HAP-1 (cell line): ENCODE data around the gene PRMT7.

Experiments used
- DNase-seq, 2 experiments: peaks; one replicate each; pipeline ENCODE4 v3.0.0-alpha.2; 2016 to 2020; ENCODE audit warnings: low spot score in 2 of 2
- H3K27me3 ChIP-seq: fragments of 250-450 bp; sonication (Bioruptor Pico); 2 replicates; pipeline ENCODE4 v1.5.1; 2020; ENCODE audit warnings: low read depth, mild to moderate bottlenecking, moderate library complexity
- H3K36me3 ChIP-seq: fragments of 250-450 bp; sonication (Bioruptor Pico); replicated peaks from 2 replicates; pipeline ENCODE4 v1.5.1; 2020; ENCODE audit warnings: mild to moderate bottlenecking
- H3K4me1 ChIP-seq: fragments of 250-450 bp; sonication (Bioruptor Pico); 2 replicates; pipeline ENCODE4 v1.5.1; 2020; ENCODE audit warnings: mild to moderate bottlenecking
- H3K4me3 ChIP-seq: fragments of 250-450 bp; sonication (Bioruptor Pico); 2 replicates; pipeline ENCODE4 v1.5.1; 2020; ENCODE audit warnings: mild to moderate bottlenecking, moderate library complexity
- H3K9me3 ChIP-seq: fragments of 250-450 bp; sonication (Bioruptor Pico); 2 replicates; pipeline ENCODE4 v1.5.1; 2020; ENCODE audit warnings: mild to moderate bottlenecking, moderate library complexity
- in situ Hi-C: fragments of 300-500 bp; cut with MboI; formaldehyde crosslinking; loops from 3 replicates; pipeline ENCODE4 v1.14.3; 2020; ENCODE audit warnings: low sequenced_read_pairs, inconsistent platforms, mixed read lengths

PRMT7 gene

DNA sequence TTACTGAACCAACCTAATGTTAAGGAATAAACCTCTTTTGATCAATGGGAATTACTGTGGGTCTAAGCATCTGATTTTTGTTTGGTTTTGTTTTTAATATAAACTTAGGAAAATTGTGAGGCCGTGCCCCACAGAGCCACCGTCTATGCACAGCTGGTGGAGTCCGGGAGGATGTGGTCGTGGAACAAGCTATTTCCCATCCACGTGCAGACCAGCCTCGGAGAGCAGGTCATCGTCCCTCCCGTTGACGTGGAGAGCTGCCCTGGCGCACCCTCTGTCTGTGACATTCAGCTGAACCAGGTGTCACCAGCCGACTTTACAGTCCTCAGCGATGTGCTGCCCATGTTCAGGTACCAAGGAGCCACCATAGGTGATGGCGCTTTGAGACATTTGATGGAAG lies 28.4 kb downstream of the PRMT7 start:
- Histone ChIP-seq H3K4me1 (peaks cover 6% of the 10 kb centered on the region), H3K27me3 (no peaks in the 10 kb centered on the region), H3K36me3 (peaks cover 80% of the 10 kb centered on the region), H3K4me3 (no peak overlapping the region), H3K9me3 (no peaks in the 10 kb centered on the region)
- in situ Hi-C loops, result no loop called here
- no peak for DNase-seq

DNA sequence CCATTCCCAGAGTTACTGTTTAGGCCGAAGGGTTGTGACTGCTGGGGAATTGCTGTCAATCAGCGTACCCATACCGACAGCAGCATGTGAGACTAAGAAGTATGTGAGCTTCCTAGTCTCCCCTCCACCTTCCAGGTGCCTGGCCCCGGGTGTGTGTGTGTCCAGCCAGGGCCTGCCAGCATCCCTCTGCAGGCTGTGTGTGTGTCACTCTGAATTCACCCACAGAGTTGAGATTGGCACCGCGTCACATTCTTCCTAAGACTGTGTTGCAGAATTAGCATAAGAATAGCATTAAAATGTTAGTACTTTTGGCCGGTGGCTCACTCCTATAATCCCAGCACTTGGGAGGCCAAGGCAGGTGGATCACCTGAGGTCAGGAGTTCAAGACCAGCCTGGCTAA lies 31.8 kb downstream of the PRMT7 start:
- peaks cover 92% of the 10 kb centered on the region for H3K36me3 ChIP-seq
- DNase-seq, result peak; percentile 39 to 59
- no peak overlapping the region for H3K4me3 ChIP-seq
- H3K27me3 ChIP-seq, result no peaks in the 10 kb centered on the region
- no peaks in the 10 kb centered on the region for H3K9me3 ChIP-seq
- in situ Hi-C loops, result no loop called here
- peaks cover 6% of the 10 kb centered on the region for H3K4me1 ChIP-seq

DNA sequence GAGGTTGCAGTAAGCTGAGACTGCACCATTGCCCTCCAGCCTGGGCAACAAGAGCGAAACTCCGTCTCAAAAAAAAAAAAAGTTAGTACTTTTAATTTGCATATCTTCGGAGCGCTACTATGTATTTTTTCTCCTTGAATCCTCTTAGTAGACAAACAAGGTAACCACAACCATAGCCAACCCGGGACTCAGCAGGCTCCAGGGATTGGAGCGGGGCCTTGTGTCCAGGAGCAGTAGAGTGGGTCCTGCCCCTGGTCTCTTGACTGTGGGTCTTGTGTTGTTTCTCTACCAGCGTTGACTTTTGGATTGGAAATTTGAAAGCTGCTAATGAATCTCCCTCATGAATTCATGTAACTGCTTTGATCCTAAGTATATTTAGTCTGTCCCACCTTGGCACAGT lies 32.3 kb downstream of the PRMT7 start:
- H3K4me1 ChIP-seq, result peaks cover 6% of the 10 kb centered on the region
- peaks cover 90% of the 10 kb centered on the region for H3K36me3 ChIP-seq
- no peak for DNase-seq

DNA sequence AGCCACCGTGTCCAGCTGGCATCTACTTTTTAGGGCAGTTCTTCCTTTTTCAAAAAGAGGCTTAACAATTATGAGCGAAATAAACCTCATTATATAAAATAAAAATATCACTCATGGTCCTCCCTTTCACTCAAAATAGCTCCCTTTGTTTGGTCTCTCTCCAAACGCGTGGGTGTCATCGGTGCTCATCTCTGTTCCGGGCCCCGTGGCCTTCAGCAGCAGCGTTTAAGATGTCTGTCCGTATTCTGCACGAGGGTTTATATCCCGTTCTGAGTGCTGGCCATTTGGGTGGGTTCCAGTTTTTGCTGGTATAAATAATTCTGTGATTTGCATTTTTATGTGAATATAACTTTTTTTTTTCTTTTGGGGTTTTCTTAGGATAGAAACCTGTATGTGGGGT lies 33.4 kb downstream of the PRMT7 start:
- H3K27me3 ChIP-seq, result no peaks in the 10 kb centered on the region
- H3K4me1 ChIP-seq, result peaks cover 6% of the 10 kb centered on the region
- in situ Hi-C loops, result no loop called here
- no peak overlapping the region for H3K4me3 ChIP-seq
- no peaks in the 10 kb centered on the region for H3K9me3 ChIP-seq
- peaks cover 85% of the 10 kb centered on the region for H3K36me3 ChIP-seq
- no peak for DNase-seq

More for the DNA sequence above, 32.3 kb downstream of the PRMT7 start:
- no peaks in the 10 kb centered on the region for H3K9me3 ChIP-seq
- no peaks in the 10 kb centered on the region for H3K27me3 ChIP-seq
- H3K4me3 ChIP-seq, result no peak overlapping the region
- in situ Hi-C loops, result no loop called here

DNA sequence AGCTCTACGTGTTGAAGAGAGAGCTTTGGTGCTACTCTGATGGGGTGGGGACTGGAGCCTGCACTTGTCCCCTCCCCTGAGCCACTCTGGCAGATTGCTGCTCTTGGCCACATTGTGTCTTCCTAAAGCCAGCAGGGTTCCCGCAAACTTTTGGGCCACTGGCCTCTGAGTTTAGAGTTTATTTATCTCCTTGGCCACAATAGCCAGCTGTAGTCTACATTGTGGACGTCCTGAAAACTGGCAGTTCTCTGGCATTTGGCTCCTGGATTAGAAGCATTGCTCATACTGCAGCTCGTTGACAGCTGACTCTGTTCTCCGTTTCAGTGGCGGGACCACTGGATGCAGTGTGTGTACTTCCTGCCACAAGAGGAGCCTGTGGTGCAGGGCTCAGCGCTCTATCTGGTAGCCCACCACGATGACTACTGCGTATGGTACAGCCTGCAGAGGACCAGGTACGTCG lies 34.6 kb downstream of the PRMT7 start:
- H3K36me3 ChIP-seq, result peaks cover 84% of the 10 kb centered on the region
- no peak overlapping the region for H3K4me3 ChIP-seq
- in situ Hi-C loops, result no loop called here
- peaks cover 6% of the 10 kb centered on the region for H3K4me1 ChIP-seq
- no peaks in the 10 kb centered on the region for H3K27me3 ChIP-seq
- no peak for DNase-seq
- H3K9me3 ChIP-seq, result no peaks in the 10 kb centered on the region

DNA sequence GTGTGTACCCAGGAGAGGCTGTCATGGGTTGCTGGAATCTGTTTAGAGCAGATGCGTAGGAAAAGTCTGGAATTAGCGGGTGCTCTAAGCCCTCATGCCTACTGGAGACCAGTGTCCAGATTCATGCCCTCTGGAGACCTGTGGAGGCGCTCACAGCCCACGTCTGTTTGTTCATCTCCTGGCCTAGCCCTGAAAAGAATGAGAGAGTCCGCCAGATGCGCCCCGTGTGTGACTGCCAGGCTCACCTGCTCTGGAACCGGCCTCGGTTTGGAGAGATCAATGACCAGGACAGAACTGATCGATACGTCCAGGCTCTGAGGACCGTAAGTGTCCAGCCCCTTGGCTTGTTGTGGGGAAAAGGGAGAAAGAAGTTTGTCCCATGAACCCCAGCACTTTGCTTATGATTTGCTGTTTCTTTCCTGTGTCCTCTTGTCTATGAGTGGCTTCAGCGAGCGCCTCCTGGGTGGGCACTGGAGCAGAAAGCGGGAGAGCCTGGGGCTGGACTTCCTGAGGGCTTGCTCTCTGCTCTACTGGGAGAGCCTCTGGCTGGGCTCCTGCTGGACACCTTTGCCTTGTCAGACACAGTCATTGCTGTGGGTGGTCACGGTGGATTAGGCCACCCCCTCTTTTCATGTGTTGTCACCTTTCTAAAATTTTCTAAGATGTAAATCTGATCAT lies 35.3 kb downstream of the PRMT7 start:
- no peak for DNase-seq
- no peaks in the 10 kb centered on the region for H3K9me3 ChIP-seq
- peaks cover 82% of the 10 kb centered on the region for H3K36me3 ChIP-seq
- peaks cover 6% of the 10 kb centered on the region for H3K4me1 ChIP-seq
- H3K27me3 ChIP-seq, result no peaks in the 10 kb centered on the region
- H3K4me3 ChIP-seq, result no peak overlapping the region
- in situ Hi-C loops, result no loop called here

DNA sequence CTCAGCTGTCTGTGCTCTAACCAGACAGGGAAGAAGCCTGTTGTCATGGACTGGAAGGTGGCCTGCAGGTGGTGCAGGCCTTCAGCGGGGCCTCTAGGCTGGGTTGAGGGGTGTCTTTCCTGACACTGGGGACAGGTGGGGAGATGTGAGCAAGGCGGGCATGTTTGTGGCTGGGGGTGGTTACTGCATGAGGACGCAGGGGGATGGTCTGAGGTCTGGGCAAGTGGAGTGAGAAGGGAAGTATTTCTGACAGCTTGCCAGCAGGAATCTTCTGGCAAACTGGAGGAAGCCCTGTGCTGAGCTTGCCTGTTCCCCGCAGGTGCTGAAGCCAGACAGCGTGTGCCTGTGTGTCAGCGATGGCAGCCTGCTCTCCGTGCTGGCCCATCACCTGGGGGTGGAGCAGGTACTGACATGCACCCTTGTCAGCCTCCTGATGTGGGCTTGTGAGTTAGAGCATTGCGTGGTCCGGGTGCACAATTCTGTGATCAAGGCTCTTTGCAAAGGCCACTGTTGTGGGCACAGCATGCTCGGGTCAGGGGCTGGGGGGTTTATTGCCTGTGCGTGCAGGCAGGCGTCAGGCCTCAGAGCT lies 36.2 kb downstream of the PRMT7 start:
- H3K9me3 ChIP-seq, result no peaks in the 10 kb centered on the region
- H3K4me3 ChIP-seq, result no peak overlapping the region
- DNase-seq, result no peak
- peaks cover 80% of the 10 kb centered on the region for H3K36me3 ChIP-seq
- in situ Hi-C loops, result no loop called here
- H3K27me3 ChIP-seq, result no peaks in the 10 kb centered on the region
- peaks cover 6% of the 10 kb centered on the region for H3K4me1 ChIP-seq

DNA sequence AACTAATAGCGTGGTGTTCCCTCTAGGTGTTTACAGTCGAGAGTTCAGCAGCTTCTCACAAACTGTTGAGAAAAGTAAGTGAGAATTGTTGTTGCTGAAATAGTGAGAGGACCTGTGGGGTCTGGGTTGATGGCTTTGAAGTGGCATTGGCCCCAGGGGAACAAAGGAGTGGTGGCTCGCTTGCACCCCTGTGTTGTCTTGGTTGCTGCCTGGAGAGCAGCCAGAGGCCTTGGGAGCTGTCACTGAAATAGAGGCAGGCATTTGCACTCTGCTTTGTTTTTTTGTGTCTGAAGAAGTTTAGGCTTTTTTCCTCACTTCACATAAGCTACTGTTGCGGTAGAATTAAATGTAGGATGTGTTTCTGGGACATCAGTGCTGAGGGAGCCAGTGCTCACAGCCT lies 36.8 kb downstream of the PRMT7 start:
- Histone ChIP-seq H3K36me3 (peaks cover 78% of the 10 kb centered on the region), H3K9me3 (no peaks in the 10 kb centered on the region), H3K4me1 (peaks cover 3% of the 10 kb centered on the region), H3K4me3 (no peak overlapping the region), H3K27me3 (no peaks in the 10 kb centered on the region)
- no peak for DNase-seq
- in situ Hi-C loops, result no loop called here

DNA sequence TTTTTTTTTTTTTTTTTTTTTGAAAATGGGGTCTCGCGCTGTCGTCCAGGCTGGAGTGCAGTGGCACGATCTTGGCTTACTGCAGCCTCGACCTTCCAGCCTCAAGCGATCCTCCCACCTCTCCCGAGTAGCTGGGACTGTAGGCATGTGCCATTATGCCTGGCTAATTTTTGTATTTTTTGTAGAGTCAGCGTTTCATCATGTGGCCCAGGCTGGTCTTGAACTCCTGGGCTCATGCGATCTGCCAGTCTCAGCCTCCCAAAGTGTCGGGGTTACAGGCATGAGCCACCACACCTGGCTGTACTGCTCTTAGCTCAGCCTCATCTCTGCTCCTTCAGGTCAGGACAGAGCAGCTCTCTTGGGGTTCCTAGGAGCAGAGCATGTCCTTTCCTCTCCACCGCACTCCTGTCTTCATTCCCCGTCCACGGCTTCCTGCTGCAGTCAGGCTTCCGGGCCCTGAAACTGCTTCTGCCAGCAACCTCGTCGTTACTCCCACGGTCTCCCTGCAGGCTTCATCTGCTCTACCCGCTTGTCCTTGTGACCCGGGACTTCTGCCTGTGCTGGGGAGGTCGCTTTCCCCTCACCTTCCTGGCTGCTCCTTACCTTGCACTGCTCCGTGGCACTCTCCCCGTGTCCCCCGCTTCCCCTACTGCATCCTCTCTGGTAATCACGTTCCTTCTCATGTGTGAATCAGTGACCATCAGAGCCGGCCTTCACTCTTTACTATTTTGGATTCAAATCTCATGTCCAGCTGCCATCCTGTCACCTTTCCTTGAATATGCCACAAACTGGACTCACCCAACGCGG lies 38.0 kb downstream of the PRMT7 start:
- DNase-seq, result no peak
- Histone ChIP-seq H3K4me3 (no peak overlapping the region), H3K27me3 (no peaks in the 10 kb centered on the region), H3K4me1 (no peaks in the 10 kb centered on the region), H3K9me3 (no peaks in the 10 kb centered on the region), H3K36me3 (peaks cover 77% of the 10 kb centered on the region)
- in situ Hi-C loops, result no loop called here

DNA sequence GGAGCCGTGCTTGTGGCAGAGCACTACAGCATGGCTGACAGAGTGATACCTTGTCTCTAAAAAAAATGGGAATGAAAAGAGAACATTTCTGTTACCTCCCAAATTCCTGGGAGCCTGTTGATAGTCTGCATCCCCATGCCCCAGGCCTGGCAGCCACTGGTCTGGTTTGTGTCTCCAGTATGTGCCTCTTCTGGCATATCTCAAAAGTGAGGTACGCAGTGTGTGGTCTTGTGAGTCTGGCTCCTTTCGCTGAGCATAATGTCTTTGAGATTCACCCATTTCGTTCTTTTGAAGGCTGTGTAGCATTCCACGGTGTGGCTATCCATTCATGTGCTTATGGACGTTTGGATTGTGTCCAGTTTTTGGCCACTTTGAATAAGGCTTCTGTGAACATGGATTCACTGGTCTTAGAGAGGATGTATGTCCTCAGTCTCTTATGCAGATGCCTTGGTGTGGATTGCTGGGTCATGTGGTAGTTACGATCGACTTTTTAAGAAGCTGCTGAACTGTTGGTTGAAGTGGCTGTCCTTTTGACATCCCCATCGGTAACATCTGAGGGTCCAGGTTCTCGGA lies 39.1 kb downstream of the PRMT7 start:
- no peaks in the 10 kb centered on the region for H3K4me1 ChIP-seq
- no peaks in the 10 kb centered on the region for H3K27me3 ChIP-seq
- no peak for DNase-seq
- no peak overlapping the region for H3K4me3 ChIP-seq
- peaks cover 78% of the 10 kb centered on the region for H3K36me3 ChIP-seq
- in situ Hi-C loops, result no loop called here
- no peaks in the 10 kb centered on the region for H3K9me3 ChIP-seq

DNA sequence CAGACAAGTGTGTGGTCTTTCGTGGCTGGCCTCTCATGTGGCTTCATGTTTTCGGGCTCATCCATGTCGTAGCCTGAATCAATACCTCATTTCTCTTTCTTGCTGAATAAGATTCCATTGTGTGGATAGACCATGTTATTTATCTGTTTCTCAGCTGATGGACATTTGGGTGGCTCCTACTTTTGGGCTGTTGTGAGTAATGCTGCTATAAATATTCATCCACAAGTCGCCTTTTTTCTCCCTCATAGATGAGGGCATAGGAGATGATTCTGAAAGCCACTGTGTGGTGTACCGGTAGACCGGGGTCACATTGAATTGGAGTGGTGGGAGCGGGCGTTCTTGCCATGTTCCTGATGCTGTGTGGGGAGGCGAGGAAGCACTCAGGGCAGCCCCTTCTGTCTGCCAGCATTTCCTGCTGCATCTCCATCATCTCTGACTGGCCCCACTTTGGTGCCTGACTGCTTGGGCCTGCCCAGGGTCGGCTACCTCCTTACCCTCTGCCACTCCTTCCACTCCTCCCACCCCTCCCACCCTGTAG lies 40.1 kb downstream of the PRMT7 start:
- Histone ChIP-seq H3K36me3 (peaks cover 72% of the 10 kb centered on the region), H3K4me3 (no peak overlapping the region), H3K27me3 (no peaks in the 10 kb centered on the region), H3K9me3 (no peaks in the 10 kb centered on the region), H3K4me1 (no peaks in the 10 kb centered on the region)
- DNase-seq, result no peak
- in situ Hi-C loops, result no loop called here

DNA sequence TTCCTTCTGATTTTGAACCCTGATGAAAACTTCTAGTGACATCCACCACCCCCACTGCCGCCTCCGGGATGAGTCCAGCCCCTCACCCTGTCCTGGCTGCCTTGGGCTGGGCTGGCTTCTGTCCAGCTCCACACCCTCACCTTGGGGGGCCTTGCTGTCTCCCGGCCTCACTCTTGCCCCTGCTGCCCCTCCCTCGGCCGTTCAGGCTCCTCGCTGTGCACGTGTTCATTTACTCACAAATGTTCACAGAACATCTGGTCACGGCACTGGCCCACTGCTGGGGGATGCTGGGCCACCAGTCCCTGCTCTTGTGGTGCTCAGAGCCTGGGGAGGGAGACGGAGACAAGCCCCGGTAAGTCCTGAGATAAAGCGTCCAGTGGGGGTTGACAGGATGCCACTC lies 40.6 kb downstream of the PRMT7 start:
- Histone ChIP-seq H3K9me3 (no peaks in the 10 kb centered on the region), H3K27me3 (no peaks in the 10 kb centered on the region), H3K4me1 (no peaks in the 10 kb centered on the region), H3K36me3 (peaks cover 72% of the 10 kb centered on the region), H3K4me3 (no peak overlapping the region)
- in situ Hi-C loops, result no loop called here
- DNase-seq, result no peak

DNA sequence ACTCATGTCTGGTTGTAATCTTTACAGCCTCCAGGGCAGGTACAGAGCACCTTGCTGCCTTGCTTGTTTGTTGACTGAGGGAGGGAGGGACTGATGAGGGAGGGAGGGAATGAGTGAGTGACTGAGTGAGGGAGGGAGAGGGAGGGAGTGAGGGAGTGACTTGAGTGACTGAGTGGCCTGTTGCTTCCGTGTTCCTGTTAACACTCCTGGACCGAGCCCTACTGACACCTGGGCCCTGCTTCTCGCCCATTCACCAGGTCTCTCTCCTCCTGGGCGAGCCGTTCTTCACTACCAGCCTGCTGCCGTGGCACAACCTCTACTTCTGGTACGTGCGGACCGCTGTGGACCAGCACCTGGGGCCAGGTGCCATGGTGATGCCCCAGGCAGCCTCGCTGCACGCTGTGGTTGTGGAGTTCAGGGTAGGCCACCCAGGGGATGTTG lies 41.2 kb downstream of the PRMT7 start:
- DNase-seq, result no peak
- H3K4me1 ChIP-seq, result no peaks in the 10 kb centered on the region
- peaks cover 72% of the 10 kb centered on the region for H3K36me3 ChIP-seq
- in situ Hi-C loops, result no loop called here
- H3K9me3 ChIP-seq, result no peaks in the 10 kb centered on the region
- no peaks in the 10 kb centered on the region for H3K27me3 ChIP-seq
- H3K4me3 ChIP-seq, result no peak overlapping the region

DNA sequence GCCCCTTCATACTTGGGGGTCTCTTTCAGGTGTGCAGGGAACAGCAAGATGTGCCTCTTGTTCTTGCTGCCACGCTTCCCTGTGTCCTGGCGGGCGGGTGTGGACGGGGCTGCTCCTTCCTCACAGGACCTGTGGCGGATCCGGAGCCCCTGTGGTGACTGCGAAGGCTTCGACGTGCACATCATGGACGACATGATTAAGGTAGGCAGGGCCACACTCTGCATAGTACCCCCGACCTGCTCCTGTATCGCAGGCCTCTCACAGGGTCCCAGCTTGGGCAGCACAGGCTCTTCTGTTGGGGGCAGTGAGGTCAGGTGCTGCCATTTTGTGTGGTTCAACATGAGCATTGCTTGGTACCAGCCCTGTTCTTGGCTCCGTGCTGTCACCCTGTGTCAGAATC lies 42.5 kb downstream of the PRMT7 start:
- H3K4me3 ChIP-seq, result no peak overlapping the region
- no peaks in the 10 kb centered on the region for H3K9me3 ChIP-seq
- no peaks in the 10 kb centered on the region for H3K27me3 ChIP-seq
- in situ Hi-C loops, result no loop called here
- H3K4me1 ChIP-seq, result no peaks in the 10 kb centered on the region
- H3K36me3 ChIP-seq, result peaks cover 69% of the 10 kb centered on the region
- DNase-seq, result no peak
